Effector CD8-positive, alpha-beta T cell (primary cell): Measurements from ENCODE around the gene PIP4K2A.
"Not testable (repeated sequence)": the region's sequence is repeated elsewhere in the genome, so short reads cannot be mapped to it uniquely, and the experiment has no call there.

Experiments used
- DNase-seq: peaks from one replicate; lab custom pipeline; 2025; lab: John Stamatoyannopoulos, UW

The PIP4K2A gene

GRCh38 chr10:22693860-22694259, 20.5 kb downstream of the PIP4K2A start:
- no peak for DNase-seq

- DNase-seq = no peak
Measured at GRCh38 chr10:22693371-22693784, 21.0 kb downstream of the PIP4K2A start.

- DNase-seq = not testable (repeated sequence)
Measured at GRCh38 chr10:22692119-22692518, 22.3 kb downstream of the PIP4K2A start.

- no peak for DNase-seq
Measured at GRCh38 chr10:22690614-22691431, 23.6 kb downstream of the PIP4K2A start.

GRCh38 chr10:22690158-22690557, 24.2 kb downstream of the PIP4K2A start:
- DNase-seq = no peak

- no peak for DNase-seq
Measured at GRCh38 chr10:22686347-22686746, 28.0 kb downstream of the PIP4K2A start.

GRCh38 chr10:22685926-22686325, 28.5 kb downstream of the PIP4K2A start:
- DNase-seq = no peak

GRCh38 chr10:22684699-22685098, 29.7 kb downstream of the PIP4K2A start:
- no peak for DNase-seq

GRCh38 chr10:22683140-22683389, 31.3 kb downstream of the PIP4K2A start:
- DNase-seq = no peak

GRCh38 chr10:22682237-22683139, 31.9 kb downstream of the PIP4K2A start:
- DNase-seq = peak; percentile 14

- peak; percentile 16 for DNase-seq
Measured at GRCh38 chr10:22681783-22682183, 32.6 kb downstream of the PIP4K2A start.

- DNase-seq = no peak
Measured at GRCh38 chr10:22681301-22681700, 33.1 kb downstream of the PIP4K2A start.

GRCh38 chr10:22679608-22680007, 34.8 kb downstream of the PIP4K2A start:
- no peak for DNase-seq

- no peak for DNase-seq
Measured at GRCh38 chr10:22677333-22677732, 37.0 kb downstream of the PIP4K2A start.

GRCh38 chr10:22676435-22676834, 37.9 kb downstream of the PIP4K2A start:
- no peak for DNase-seq

GRCh38 chr10:22674573-22674930, 39.8 kb downstream of the PIP4K2A start:
- DNase-seq = no peak

GRCh38 chr10:22673785-22674572, 40.4 kb downstream of the PIP4K2A start:
- no peak for DNase-seq

GRCh38 chr10:22673091-22673392, 41.3 kb downstream of the PIP4K2A start:
- no peak for DNase-seq

- DNase-seq = no peak
Measured at GRCh38 chr10:22672319-22673090, 41.9 kb downstream of the PIP4K2A start.

- no peak for DNase-seq
Measured at GRCh38 chr10:22670788-22671187, 43.6 kb downstream of the PIP4K2A start.

GRCh38 chr10:22669163-22669711, 45.1 kb downstream of the PIP4K2A start:
- DNase-seq = no peak

- DNase-seq = no peak
Measured at GRCh38 chr10:22667093-22667480, 47.3 kb downstream of the PIP4K2A start.
